SK-N-MC (cell line): ENCODE results near the gene SERPINA6.

Source experiments
- EZH2 ChIP-seq: fragments of 200-600 bp; sonication (generic); IDR thresholded peaks from one replicate; pipeline ENCODE4 v1.6.1; 2017; ENCODE audit warnings: antibody characterized with exemption
- POLR2AphosphoS5 ChIP-seq: IDR thresholded peaks from 2 replicates; pipeline ENCODE4 v1.6.1; 2012; ENCODE audit warnings: mild to moderate bottlenecking, low read depth, low read length, borderline replicate concordance

DNA sequence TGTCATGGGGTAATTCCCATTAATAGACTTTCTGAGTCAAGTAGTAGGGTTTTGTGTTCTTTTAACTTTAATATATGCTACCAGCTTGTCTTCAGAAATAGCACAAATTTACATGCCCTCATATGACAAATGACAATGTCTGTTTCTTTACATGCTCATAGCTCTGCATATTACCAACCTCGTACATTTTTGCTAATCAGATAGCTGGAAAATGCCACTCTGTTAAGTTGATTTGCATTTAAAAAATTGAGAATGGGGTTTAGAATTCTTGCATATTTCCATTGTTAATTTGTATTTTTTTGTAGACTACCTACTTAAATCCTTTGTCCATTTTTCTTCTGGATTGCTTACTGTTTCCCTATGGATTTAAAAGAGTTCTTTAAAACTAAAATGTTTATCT lies 34.0 kb upstream of the SERPINA6 start:
- TF ChIP-seq EZH2, result no peak
- no peak for TF ChIP-seq POLR2AphosphoS5
